Activated naive CD4-positive, alpha-beta T cell treated with anti-CD3 and anti-CD28 coated beads for 36 hours (primary cell): Measurements from ENCODE around the gene GCNT3. TPM values are rescaled to one million over a fixed set of nuclear protein-coding genes. Genes with fewer than 3 reads are reported as not detected.

ENCODE experiments used
- CTCF ChIA-PET: fragments of 350-600 bp; sonication (Branson Sonifier 250); formaldehyde crosslinking; loops from one replicate; lab custom pipeline; 2021; ENCODE audit warnings: antibody characterized with exemption; lab: Charles Lee
- DNase-seq: peaks from one replicate; pipeline ENCODE4 v3.0.0-alpha.2; 2020
- H3K27ac Mint-ChIP-seq: one replicate; pipeline ENCODE4 v1.8.0; 2021; ENCODE audit warnings: mild to moderate bottlenecking, mixed read lengths
- H3K27me3 Mint-ChIP-seq: one replicate; pipeline ENCODE4 v1.8.0; 2021; ENCODE audit warnings: low read depth, mixed read lengths
- H3K36me3 Mint-ChIP-seq: one replicate; pipeline ENCODE4 v1.8.0; 2021; ENCODE audit warnings: low read depth, mixed read lengths
- H3K4me1 Mint-ChIP-seq: one replicate; pipeline ENCODE4 v1.8.0; 2021; ENCODE audit warnings: low read depth, mixed read lengths
- H3K4me3 Mint-ChIP-seq: one replicate; pipeline ENCODE4 v1.8.0; 2021; ENCODE audit warnings: mild to moderate bottlenecking, moderate library complexity, mixed read lengths
- H3K9me3 Mint-ChIP-seq: one replicate; pipeline ENCODE4 v1.8.0; 2021; ENCODE audit warnings: mixed read lengths
- intact Hi-C: fragments of 100-400 bp; cut with micrococcal nuclease; formaldehyde crosslinking; loops from one replicate; pipeline ENCODE4 v1.15.1; 2023
- total RNA-seq, 2 experiments: library from RNA; stranded (reverse); gene quantifications; one replicate each; pipeline ENCODE4 v1.2.3, GENCODE V29; 2021

The GCNT3 gene
- total RNA-seq, 2 experiments from 2014 or later: not detected

DNA sequence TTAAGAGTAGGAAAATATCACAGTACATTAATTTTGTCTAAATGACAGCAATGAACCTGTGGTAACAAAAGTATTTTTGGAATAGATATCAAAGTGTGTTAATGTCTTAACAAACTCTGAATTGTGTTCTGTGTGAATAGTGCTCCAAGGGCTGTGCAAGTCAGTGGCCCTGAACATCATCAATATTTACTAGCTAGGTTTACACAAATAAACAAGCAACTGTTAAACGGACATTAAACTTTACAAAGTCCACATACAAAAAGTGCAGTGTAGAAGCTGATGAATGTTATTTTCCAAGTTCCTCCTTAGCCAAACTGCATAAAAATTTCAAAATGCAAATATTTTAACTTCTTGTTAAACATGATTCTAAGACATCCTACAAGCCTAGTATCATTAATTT, 47.8 kb downstream of the GCNT3 start:
- no peaks in the 10 kb centered on the region for H3K27me3 Mint-ChIP-seq
- no peak overlapping the region for H3K4me3 Mint-ChIP-seq
- DNase-seq: no peak
- peak overlapping the region; percentile 39 for H3K27ac Mint-ChIP-seq
- H3K4me1 Mint-ChIP-seq: peaks cover 4% of the 10 kb centered on the region
- H3K36me3 Mint-ChIP-seq: peaks cover 15% of the 10 kb centered on the region
- no peaks in the 10 kb centered on the region for H3K9me3 Mint-ChIP-seq
- CTCF ChIA-PET: interaction anchor here (0.6 kb wide), 1 partner anchor 1218 kb away, joined by 3 read pairs; no protein-coding TSS in a partner anchor
- intact Hi-C loops: no loop called here

DNA sequence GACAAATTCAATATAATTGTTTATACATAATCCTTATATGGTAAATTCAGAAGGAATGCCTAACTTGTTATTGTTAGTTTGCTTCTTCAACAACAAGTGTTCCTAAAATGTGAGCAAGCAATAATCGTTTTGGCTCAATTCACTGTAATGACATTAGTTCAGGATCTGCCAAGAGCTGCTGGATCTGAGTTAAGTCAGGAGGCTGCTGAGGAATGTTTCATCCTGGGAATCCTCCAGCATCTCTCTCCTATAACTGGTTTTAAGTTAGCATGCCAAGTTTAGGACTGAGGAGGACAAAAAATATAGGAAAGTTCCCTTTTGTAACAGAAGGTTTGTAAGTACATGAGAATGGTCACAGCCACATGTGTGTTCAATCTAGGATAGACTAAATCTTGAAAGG, 50.7 kb downstream of the GCNT3 start:
- Mint-ChIP-seq H3K27me3 (no peaks in the 10 kb centered on the region), H3K4me1 (peaks cover 4% of the 10 kb centered on the region), H3K9me3 (no peaks in the 10 kb centered on the region), H3K27ac (no peak overlapping the region), H3K4me3 (no peak overlapping the region), H3K36me3 (peaks cover 19% of the 10 kb centered on the region)
- intact Hi-C loops: no loop called here
- DNase-seq: no peak
- CTCF ChIA-PET: no interaction called here

DNA sequence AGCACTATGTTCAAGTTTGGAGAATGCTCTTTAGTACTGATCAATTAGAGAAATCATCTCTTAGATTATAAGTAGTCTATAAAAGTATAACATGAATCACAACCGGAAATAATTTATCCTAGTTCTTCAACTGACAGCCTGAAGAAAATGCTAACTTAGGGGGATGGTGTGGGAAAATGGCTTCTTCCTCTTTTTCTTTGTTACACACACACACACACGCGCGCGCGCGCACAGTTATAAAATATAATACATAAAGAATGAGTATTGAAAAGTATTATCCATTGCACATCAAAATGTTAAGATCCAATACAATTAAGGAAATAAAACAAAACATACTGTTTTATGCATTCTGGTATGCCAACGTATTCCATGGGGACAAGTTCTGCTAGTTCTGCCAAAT, 57.0 kb downstream of the GCNT3 start:
- intact Hi-C loops: no loop called here
- H3K27ac Mint-ChIP-seq: no peak overlapping the region
- H3K36me3 Mint-ChIP-seq: peaks cover 15% of the 10 kb centered on the region
- no peaks in the 10 kb centered on the region for H3K4me1 Mint-ChIP-seq
- no peak for DNase-seq
- no peak overlapping the region for H3K4me3 Mint-ChIP-seq
- no peaks in the 10 kb centered on the region for H3K9me3 Mint-ChIP-seq
- CTCF ChIA-PET: no interaction called here
- H3K27me3 Mint-ChIP-seq: no peaks in the 10 kb centered on the region

Other genes with a start within 250 kb of the GCNT3 start
- 1 to 10 TPM; 1.4 to 2.9 TPM for gene MYO1E, start 238.9 kb upstream of the GCNT3 start, total RNA-seq
- under 1 TPM; 0.64 to 0.79 TPM for gene FAM81A, start 173.6 kb upstream of the GCNT3 start, total RNA-seq
- gene GTF2A2, start 45.7 kb downstream of the GCNT3 start, total RNA-seq: 100 to 1,000 TPM; 146 to 155 TPM
- 10 to 100 TPM; 44.2 to 44.7 TPM for gene BNIP2, start 77.5 kb downstream of the GCNT3 start, total RNA-seq